IMR-90 (cell line): ENCODE measurements around the gene KCMF1. TPM values are rescaled to one million over a fixed set of nuclear protein-coding genes. Genes with fewer than 3 reads are reported as not detected.

Experiments used
- ATAC-seq: fragments of 200-7000 bp; cut with Tn5 transposase; 2 replicates; pipeline ENCODE4 v1.9.1; 2020; ENCODE audit warnings: low read depth, mild to moderate bottlenecking, moderate library complexity
- BruUV-seq: library from RNA; stranded (reverse); fragments of 400-500 nt; replicated peaks from 2 replicates; lab custom pipeline; 2021; lab: Mats Ljungman, UMichigan
- CTCF ChIA-PET: fragments of 300-600 bp; formaldehyde crosslinking; extraction: SDS; loops from one replicate; lab custom pipeline; 2021; ENCODE audit warnings: antibody characterized with exemption; lab: Yijun Ruan, JAX
- POLR2A ChIA-PET: fragments of 300-600 bp; sonication (Branson Sonifier 250); formaldehyde crosslinking; loops from one replicate; lab custom pipeline; 2022; ENCODE audit warnings: antibody characterized with exemption; ENCODE audit not compliant: unreplicated experiment; lab: Charles Lee
- DNase-seq: peaks from one replicate; pipeline ENCODE4 v3.0.0; 2013
- H2AFZ ChIP-seq: replicated peaks from 2 replicates; pipeline ENCODE3; 2013; ENCODE audit warnings: low read length, mild to moderate bottlenecking; ENCODE audit not compliant: poor library complexity
- H2AK5ac ChIP-seq: 2 replicates; pipeline ENCODE4 v1.6.1; 2013; ENCODE audit warnings: low read depth, low read length, inconsistent platforms
- H2AK9ac ChIP-seq: replicated peaks from 2 replicates; pipeline ENCODE3; 2013; ENCODE audit warnings: mild to moderate bottlenecking, low read depth, low read length, moderate library complexity; ENCODE audit not compliant: poor library complexity
- H2BK120ac ChIP-seq: 2 replicates; pipeline ENCODE4 v1.6.1; 2013; ENCODE audit warnings: low read depth, low read length, inconsistent platforms
- H2BK15ac ChIP-seq: 3 replicates; pipeline ENCODE4 v1.6.1; 2013; ENCODE audit warnings: low read depth, low read length, inconsistent platforms
- H2BK20ac ChIP-seq: 2 replicates; pipeline ENCODE4 v1.6.1; 2013; ENCODE audit warnings: low read depth, mild to moderate bottlenecking, inconsistent platforms, low read length, moderate library complexity
- H2BK5ac ChIP-seq: 2 replicates; pipeline ENCODE4 v1.6.1; 2013; ENCODE audit warnings: mild to moderate bottlenecking, low read depth, low read length, inconsistent platforms; ENCODE audit not compliant: poor library complexity, severe bottlenecking
- H3K14ac ChIP-seq: replicated peaks from 2 replicates; pipeline ENCODE4 v1.6.1; 2013; ENCODE audit warnings: low read depth, low read length, inconsistent platforms
- H3K18ac ChIP-seq: 2 replicates; pipeline ENCODE4 v1.6.1; 2013; ENCODE audit warnings: low read depth, low read length, control low read depth
- H3K23ac ChIP-seq: 2 replicates; pipeline ENCODE4 v1.6.1; 2013; ENCODE audit warnings: low read depth, low read length, inconsistent platforms
- H3K27ac ChIP-seq: 2 replicates; pipeline ENCODE4 v1.5.1; 2013; ENCODE audit warnings: mild to moderate bottlenecking, control low read depth, low read length; ENCODE audit not compliant: insufficient read depth
- H3K27me3 ChIP-seq: 2 replicates; pipeline ENCODE4 v1.6.1; 2013; ENCODE audit warnings: low read length; ENCODE audit not compliant: control insufficient read depth, insufficient read depth
- H3K36me3 ChIP-seq: 2 replicates; pipeline ENCODE4 v1.6.1; 2013; ENCODE audit warnings: low read length, mixed read lengths; ENCODE audit not compliant: control insufficient read depth, insufficient read depth
- H3K4ac ChIP-seq: 2 replicates; pipeline ENCODE4 v1.6.1; 2013; ENCODE audit warnings: low read depth, low read length, inconsistent platforms
- H3K4me1 ChIP-seq: 2 replicates; pipeline ENCODE4 v1.6.1; 2013; ENCODE audit warnings: low read length, mixed read lengths; ENCODE audit not compliant: control insufficient read depth, insufficient read depth
- H3K4me2 ChIP-seq: 2 replicates; pipeline ENCODE4 v1.6.1; 2013; ENCODE audit warnings: low read depth, mild to moderate bottlenecking, control low read depth, low read length, moderate library complexity
- H3K4me3 ChIP-seq: 2 replicates; pipeline ENCODE4 v1.5.1; 2013; ENCODE audit warnings: low read depth, mild to moderate bottlenecking, control low read depth, low read length, moderate library complexity; ENCODE audit not compliant: insufficient read depth
- H3K56ac ChIP-seq: 2 replicates; pipeline ENCODE4 v1.6.1; 2013; ENCODE audit warnings: low read length, inconsistent platforms; ENCODE audit not compliant: insufficient read depth; ENCODE audit errors: extremely low read depth
- H3K79me1 ChIP-seq, 2 experiments: 2 replicates each; pipeline ENCODE4 v1.6.1; 2013; ENCODE audit warnings: low read length in 2 of 2, inconsistent platforms in 1 of 2, low read depth in 1 of 2
- H3K9ac ChIP-seq: 2 replicates; pipeline ENCODE4 v1.6.1; 2013; ENCODE audit warnings: low read depth, low read length, control low read depth
- H3K9me1 ChIP-seq: 2 replicates; pipeline ENCODE4 v1.6.1; 2013; ENCODE audit warnings: low read length, inconsistent platforms; ENCODE audit not compliant: insufficient read depth
- H3K9me3 ChIP-seq: 2 replicates; pipeline ENCODE4 v1.6.1; 2013; ENCODE audit warnings: low read length; ENCODE audit not compliant: control insufficient read depth, insufficient read depth
- H4K20me1 ChIP-seq: 2 replicates; pipeline ENCODE4 v1.6.1; 2013; ENCODE audit warnings: low read length, inconsistent platforms; ENCODE audit not compliant: insufficient read depth
- H4K5ac ChIP-seq: 2 replicates; pipeline ENCODE4 v1.6.1; 2013; ENCODE audit warnings: mild to moderate bottlenecking, low read depth, low read length, control low read depth
- H4K8ac ChIP-seq, 2 experiments: 2 replicates each; pipeline ENCODE4 v1.6.1; 2013; ENCODE audit warnings: low read depth in 2 of 2, low read length in 2 of 2, control low read depth in 1 of 2, inconsistent platforms in 1 of 2
- H4K91ac ChIP-seq: 2 replicates; pipeline ENCODE4 v1.6.1; 2013; ENCODE audit warnings: low read depth, low read length, inconsistent platforms; ENCODE audit not compliant: insufficient read depth
- CEBPB ChIP-seq: IDR thresholded peaks from 2 replicates; pipeline ENCODE4 v1.6.1; 2012; ENCODE audit warnings: low read depth, low read length, improper control_type of control experiment
- MXI1 ChIP-seq: IDR thresholded peaks from 2 replicates; pipeline ENCODE4 v1.6.1; 2012; ENCODE audit warnings: low read depth, mild to moderate bottlenecking, low read length, moderate library complexity, borderline replicate concordance
- POLR2A ChIP-seq: IDR thresholded peaks from 2 replicates; pipeline ENCODE4 v1.6.1; 2012; ENCODE audit warnings: mild to moderate bottlenecking, low read depth, low read length
- RCOR1 ChIP-seq: IDR thresholded peaks from 2 replicates; pipeline ENCODE4 v1.6.1; 2012; ENCODE audit warnings: mild to moderate bottlenecking, low read length, improper control_type of control experiment; ENCODE audit not compliant: insufficient replicate concordance
- WGBS, 2 experiments: methylation state at CpG; one replicate each; pipeline versions ENCODE4 v1.1.5 to v1.1.7; 2013; ENCODE audit warnings: missing lambda C conversion rate in 2 of 2; ENCODE audit not compliant: insufficient read length in 1 of 2; ENCODE audit errors: extremely low coverage in 2 of 2; 5-methylcytosine and 5-hydroxymethylcytosine counted together
- dilution Hi-C: fragments of 300-500 bp; cut with HindIII; formaldehyde crosslinking; loops from one replicate; pipeline ENCODE4 v1.14.3; 2018; ENCODE audit warnings: low sequenced_read_pairs; ENCODE audit not compliant: unreplicated experiment
- in situ Hi-C: fragments of 300-500 bp; cut with MboI; formaldehyde crosslinking; loops from 3 replicates; pipeline ENCODE4 v1.14.3; 2019; ENCODE audit warnings: low sequenced_read_pairs, inconsistent platforms, mixed read lengths
- intact Hi-C: fragments of 100-400 bp; cut with micrococcal nuclease; formaldehyde crosslinking; loops from 2 replicates; pipeline ENCODE4 v1.10.0; 2022
- polyA plus RNA-seq, 3 experiments: library from polyadenylated mRNA; depleted of rRNA; stranded (reverse); fragments of >200 nt; gene quantifications; 2 replicates each; pipeline ENCODE4 v1.2.3, GENCODE V29; 2012; ENCODE audit warnings: low replicate concordance in 1 of 3
- total RNA-seq: library from RNA; depleted of rRNA; stranded (reverse); fragments of >200 nt; gene quantifications from 2 replicates; pipeline ENCODE4 v1.2.3, GENCODE V29; 2012

Gene KCMF1
- total and polyA plus RNA-seq, 2 of the 4 experiments (the other 2 are of a cell fraction) = 49.9 to 108 TPM

- Histone ChIP-seq H3K27ac (no peak overlapping the region), H3K4me1 (no peaks in the 10 kb centered on the region), H2BK5ac (no peak overlapping the region), H3K4ac (no peak overlapping the region), H3K56ac (no peak overlapping the region), H3K9ac (no peak overlapping the region), H3K36me3 (no peaks in the 10 kb centered on the region), H2BK20ac (no peak overlapping the region), H3K18ac (no peak overlapping the region), H3K4me3 (no peak overlapping the region), H3K23ac (no peak overlapping the region), H4K8ac (no peak overlapping the region), H3K27me3 (peaks cover 6% of the 10 kb centered on the region; the same call in 1 of the 2 replicates), H3K9me3 (no peaks in the 10 kb centered on the region), H3K4me2 (no peak overlapping the region), H2BK120ac (no peak overlapping the region), H4K91ac (no peak overlapping the region), H3K79me1 (no peaks in the 10 kb centered on the region), H2AFZ (no peak overlapping the region), H2AK9ac (no peak overlapping the region), H3K14ac (no peak overlapping the region), H3K9me1 (no peaks in the 10 kb centered on the region), H4K20me1 (no peaks in the 10 kb centered on the region), H4K5ac (no peak overlapping the region), H2AK5ac (no peak overlapping the region), H2BK15ac (no peak overlapping the region)
- no TSS peak for BruUV-seq
- intact Hi-C loops = loop anchor here (10.0 kb wide), 1 partner anchor 471 kb away; the partner anchor contains the start of gene MAT2A
- WGBS, 2 experiments = 100% methylated on average over 2 of the region's 5 CpGs; no CpG with 5 or more reads in 1 of the 2 experiments
- ChIA-PET CTCF (no interaction called here), POLR2A (no interaction called here)
- no peak for DNase-seq
- dilution Hi-C loops = no loop called here
- no peak for ATAC-seq
- in situ Hi-C loops = loop anchor here (10.0 kb wide), 1 partner anchor 491 kb away; no protein-coding TSS in a partner anchor
- no peak for TF ChIP-seq MXI1
- no peak for TF ChIP-seq POLR2A
- TF ChIP-seq CEBPB = no peak
- TF ChIP-seq RCOR1 = no peak
Measured at GRCh38 chr2:85063981-85064599, 93.1 kb downstream of the KCMF1 start.
